A549 treated with GW870086 at 1 μM for 4 hours (cell line): ENCODE data around the gene SERPINB7. TPM values are rescaled to one million over a fixed set of nuclear protein-coding genes. Genes with fewer than 3 reads are reported as not detected.

Experiments
- total RNA-seq: library from RNA; stranded (reverse); fragments of 200-300 nt; extraction: Qiagen RNA extraction; gene quantifications from 5 replicates; pipeline ENCODE4 v1.2.3, GENCODE V29; 2022; ENCODE audit warnings: low read depth

Gene SERPINB7, protein sequence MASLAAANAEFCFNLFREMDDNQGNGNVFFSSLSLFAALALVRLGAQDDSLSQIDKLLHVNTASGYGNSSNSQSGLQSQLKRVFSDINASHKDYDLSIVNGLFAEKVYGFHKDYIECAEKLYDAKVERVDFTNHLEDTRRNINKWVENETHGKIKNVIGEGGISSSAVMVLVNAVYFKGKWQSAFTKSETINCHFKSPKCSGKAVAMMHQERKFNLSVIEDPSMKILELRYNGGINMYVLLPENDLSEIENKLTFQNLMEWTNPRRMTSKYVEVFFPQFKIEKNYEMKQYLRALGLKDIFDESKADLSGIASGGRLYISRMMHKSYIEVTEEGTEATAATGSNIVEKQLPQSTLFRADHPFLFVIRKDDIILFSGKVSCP
- total RNA-seq = 1.4 to 2.8 TPM (median 2.0 TPM) in 5 replicates

DNA sequence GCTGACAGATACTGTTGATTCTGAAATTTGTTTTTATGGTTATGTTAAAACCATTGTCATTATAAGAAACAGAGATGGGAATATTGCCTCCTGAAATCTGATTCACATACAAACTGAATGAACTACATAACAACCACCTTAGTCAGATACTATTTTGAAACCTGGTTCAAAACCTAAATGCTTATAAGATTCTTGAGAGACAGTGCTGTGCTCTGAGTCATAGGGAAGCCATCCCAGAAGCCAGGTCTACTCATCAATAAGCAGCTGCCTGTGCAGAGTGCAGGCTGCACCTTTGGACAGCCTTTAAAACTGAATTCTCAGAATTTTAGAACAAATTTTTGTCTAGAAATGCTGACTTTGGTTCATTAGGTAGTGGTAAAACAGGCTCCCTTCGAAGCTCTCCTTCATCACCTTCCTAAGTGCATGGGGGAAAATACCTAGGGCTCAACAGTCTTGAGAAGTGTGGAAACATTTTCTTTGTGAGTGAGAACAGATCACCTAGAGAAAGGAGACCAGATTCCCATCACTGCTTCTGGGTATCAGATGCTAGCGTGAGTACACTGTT lies at the start of gene SERPINB7:
Gene SERPINB7, plus strand, starts transcription at position 253 of the 565 bp plus-strand sequence. CDS start 6,955 bp downstream, outside the sequence.

Other genes with a start within 250 kb of the SERPINB7 start
- not detected in 5 replicates for gene SERPINB12, start 233.0 kb upstream of the SERPINB7 start, total RNA-seq
- not detected in 5 replicates for gene SERPINB13, start 188.1 kb upstream of the SERPINB7 start, total RNA-seq
- 0.07 to 0.26 TPM (median 0.15 TPM) in 5 replicates for gene SERPINB4, start 131.2 kb upstream of the SERPINB7 start, total RNA-seq
- gene SERPINB3, start 113.5 kb upstream of the SERPINB7 start, total RNA-seq = 0.07 to 0.13 TPM (median 0.10 TPM) in 3 of 5 replicates, not detected in the others
- gene SERPINB11, start 72.5 kb upstream of the SERPINB7 start, total RNA-seq = 0.13 to 0.17 TPM (median 0.15 TPM) in 3 of 5 replicates, not detected in the others
- gene SERPINB2, start 112.3 kb downstream of the SERPINB7 start, total RNA-seq = 0.07 TPM in 1 of 5 replicates, not detected in the others
- not detected in 5 replicates for gene SERPINB10, start 132.5 kb downstream of the SERPINB7 start, total RNA-seq
- gene HMSD, start 173.9 kb downstream of the SERPINB7 start, total RNA-seq = 0.71 TPM in 1 of 5 replicates, not detected in the others
- gene SERPINB8, start 194.7 kb downstream of the SERPINB7 start, total RNA-seq = 7.8 to 12.2 TPM (median 8.8 TPM) in 5 replicates